HCT116 (cell line): ENCODE data around the gene SH3BP4. TPM values are rescaled to one million over a fixed set of nuclear protein-coding genes. Genes with fewer than 3 reads are reported as not detected.

Experiments
- ATAC-seq: fragments of 200-7000 bp; cut with Tn5 transposase; 2 replicates; pipeline ENCODE4 v1.9.1; 2020; ENCODE audit warnings: mild to moderate bottlenecking, moderate library complexity
- BruUV-seq: library from RNA; stranded (reverse); fragments of 400-500 nt; replicated peaks from 2 replicates; lab custom pipeline; 2021; lab: Mats Ljungman, UMichigan
- CTCF ChIA-PET: fragments of 300-600 bp; sonication (Branson Sonifier 250); formaldehyde crosslinking; loops from one replicate; lab custom pipeline; 2021; ENCODE audit warnings: antibody characterized with exemption; lab: Charles Lee
- POLR2A ChIA-PET: fragments of 300-600, 350-600 bp; sonication (Branson Sonifier 250); formaldehyde crosslinking; loops from one replicate; lab custom pipeline; 2021; ENCODE audit warnings: antibody characterized with exemption; lab: Charles Lee
- RAD21 ChIA-PET, 2 experiments: fragments of 300-600 bp; sonication (Branson Sonifier 250); formaldehyde crosslinking; loops; one replicate each; lab custom pipeline; 2023; ENCODE audit warnings: low total read pairs in 2 of 2; ENCODE audit not compliant: uncharacterized antibody in 2 of 2, unreplicated experiment in 2 of 2, low non-redundant PET in 1 of 2; lab: Charles Lee
- DNase-seq: peaks from one replicate; pipeline ENCODE4 v3.0.0-alpha.2; 2010; ENCODE audit warnings: low read depth, low spot score
- H2AFZ ChIP-seq: fragments of 200-600 bp; shearing (Covaris generic), sonication (generic); 2 replicates; pipeline ENCODE4 v1.6.1; 2017; ENCODE audit warnings: low read depth, mixed run types, mixed read lengths, antibody characterized with exemption, low read length; ENCODE audit not compliant: poor library complexity, severe bottlenecking
- H3K27ac ChIP-seq: 2 replicates; pipeline ENCODE4 v1.5.1; 2012; ENCODE audit warnings: low read depth, low read length
- H3K27me3 ChIP-seq: fragments of 200-600 bp; sonication (generic); 2 replicates; pipeline ENCODE4 v1.6.1; 2016; ENCODE audit warnings: mixed run types, low read length, mixed read lengths; ENCODE audit not compliant: insufficient read depth
- H3K36me3 ChIP-seq, 2 experiments: fragments of 200-500 bp in 1 of 2; fragments of 200-600 bp in 1 of 2; sonication (Bioruptor generic) in 1 of 2; sonication (generic) in 1 of 2; 2 replicates each; pipeline versions ENCODE4 v1.5.1 to v1.6.1; 2014 to 2016; ENCODE audit warnings: low read length in 2 of 2, inconsistent platforms in 1 of 2, mixed read lengths in 1 of 2, mixed run types in 1 of 2; ENCODE audit not compliant: insufficient read depth in 2 of 2, control insufficient read depth in 1 of 2
- H3K4me1 ChIP-seq, 2 experiments: fragments of 200-600 bp in 1 of 2; sonication (generic) in 1 of 2; 2 replicates each; pipeline versions ENCODE4 v1.5.1 to v1.6.1; 2012 to 2017; ENCODE audit warnings: low read length in 2 of 2, inconsistent platforms in 1 of 2, mild to moderate bottlenecking in 1 of 2, mixed read lengths in 1 of 2, mixed run types in 1 of 2, moderate library complexity in 1 of 2; ENCODE audit not compliant: insufficient read depth in 2 of 2, control insufficient read depth in 1 of 2
- H3K4me2 ChIP-seq: fragments of 200-600 bp; sonication (generic); 2 replicates; pipeline ENCODE4 v1.6.1; 2017; ENCODE audit warnings: mixed run types, low read length, mixed read lengths
- H3K4me3 ChIP-seq, 2 experiments: fragments of 200-600 bp in 1 of 2; sonication (generic) in 1 of 2; replicated peaks in 1 of 2; 2 replicates each; pipeline ENCODE4 v1.5.1; 2011 to 2016; ENCODE audit warnings: low read length in 2 of 2, control low read depth in 1 of 2, low read depth in 1 of 2, mild to moderate bottlenecking in 1 of 2, mixed read lengths in 1 of 2, mixed run types in 1 of 2
- H3K79me2 ChIP-seq: fragments of 200-600 bp; sonication (generic); 2 replicates; pipeline ENCODE4 v1.6.1; 2017; ENCODE audit warnings: mild to moderate bottlenecking, mixed run types, low read length, moderate library complexity, mixed read lengths; ENCODE audit not compliant: insufficient read depth
- H3K9ac ChIP-seq: fragments of 200-600 bp; sonication (generic); 2 replicates; pipeline ENCODE4 v1.6.1; 2016; ENCODE audit warnings: low read length, mixed read lengths
- H3K9me2 ChIP-seq: fragments of 200-600 bp; sonication (generic), shearing (Covaris generic); 2 replicates; pipeline ENCODE4 v1.6.1; 2017; ENCODE audit warnings: mixed run types, mild to moderate bottlenecking, moderate library complexity; ENCODE audit not compliant: insufficient read depth
- H3K9me3 ChIP-seq, 2 experiments: fragments of 200-500 bp in 1 of 2; fragments of 200-600 bp in 1 of 2; sonication (Bioruptor generic) in 1 of 2; sonication (generic) in 1 of 2; 2 replicates each; pipeline ENCODE4 v1.6.1; 2014 to 2017; ENCODE audit warnings: low read length in 2 of 2, mixed read lengths in 2 of 2, inconsistent platforms in 1 of 2, low read depth in 1 of 2, mild to moderate bottlenecking in 1 of 2, mixed run types in 1 of 2, moderate library complexity in 1 of 2; ENCODE audit not compliant: control insufficient read depth in 1 of 2, insufficient read depth in 1 of 2
- H4K20me1 ChIP-seq: fragments of 200-600 bp; sonication (generic), shearing (Covaris generic); 2 replicates; pipeline ENCODE4 v1.6.1; 2017; ENCODE audit warnings: mixed run types, mild to moderate bottlenecking, moderate library complexity; ENCODE audit not compliant: insufficient read depth
- CBX3 ChIP-seq: IDR thresholded peaks from 2 replicates; pipeline ENCODE4 v1.6.1; 2012; ENCODE audit warnings: low read depth
- CEBPB ChIP-seq: IDR thresholded peaks from 2 replicates; pipeline ENCODE4 v1.6.1; 2012; ENCODE audit warnings: low read depth
- EGR1 ChIP-seq: IDR thresholded peaks from 2 replicates; pipeline ENCODE4 v1.6.1; 2012; ENCODE audit warnings: low read depth
- JUND ChIP-seq: IDR thresholded peaks from 2 replicates; pipeline ENCODE4 v1.6.1; 2012
- POLR2AphosphoS5 ChIP-seq: IDR thresholded peaks from 2 replicates; pipeline ENCODE4 v1.6.1; 2011; ENCODE audit warnings: mild to moderate bottlenecking, low read depth, low read length, moderate library complexity
- SP1 ChIP-seq: IDR thresholded peaks from 2 replicates; pipeline ENCODE4 v1.6.1; 2012; ENCODE audit warnings: low read depth
- TCF7L2 ChIP-seq: IDR thresholded peaks from 2 replicates; pipeline ENCODE4 v1.7.0; 2011; ENCODE audit warnings: borderline replicate concordance, inconsistent platforms; ENCODE audit not compliant: insufficient read depth, insufficient read length; ENCODE audit errors: extremely low read depth
- YY1 ChIP-seq: IDR thresholded peaks from 2 replicates; pipeline ENCODE4 v1.6.1; 2011; ENCODE audit warnings: low read length, low read depth, moderate library complexity, mild to moderate bottlenecking; ENCODE audit not compliant: insufficient replicate concordance; ENCODE audit errors: extremely low read depth
- ZBTB33 ChIP-seq: IDR thresholded peaks from 2 replicates; pipeline ENCODE4 v1.6.1; 2011; ENCODE audit warnings: mild to moderate bottlenecking, low read length, moderate library complexity; ENCODE audit not compliant: insufficient replicate concordance; ENCODE audit errors: extremely low read depth
- ZFX ChIP-seq: fragments of 450-650 bp; IDR thresholded peaks from 2 replicates; pipeline ENCODE4 v1.6.1; 2017
- ZNF274 ChIP-seq: fragments of 200-500 bp; sonication (Bioruptor generic); IDR thresholded peaks from 2 replicates; pipeline ENCODE4 v1.6.1; 2014; ENCODE audit warnings: mild to moderate bottlenecking, low read depth, low read length, inconsistent platforms
- intact Hi-C: fragments of 100-400 bp; cut with micrococcal nuclease; formaldehyde crosslinking; loops from 2 replicates; pipeline ENCODE4 v1.10.0; 2022
- total RNA-seq: library from RNA; stranded (reverse); gene quantifications from one replicate; pipeline ENCODE4 v1.2.1, GENCODE V29; 2021; ENCODE audit not compliant: unreplicated experiment

SH3BP4 gene
- total RNA-seq, 1 experiment from 2014 or later, result 32.9 TPM

- H3K4me1 ChIP-seq, result peaks cover 0 to 4% of the 10 kb centered on the region in 2 experiments; a peak in 1 of 4 replicates
- ChIA-PET POLR2A (no interaction called here), CTCF (no interaction called here), RAD21 (no interaction called here)
- intact Hi-C loops, result no loop called here
- no peaks in the 10 kb centered on the region for H3K9me3 ChIP-seq
- H3K9me2 ChIP-seq, result no peaks in the 10 kb centered on the region
- H3K36me3 ChIP-seq, result no peaks in the 10 kb centered on the region
- H3K27me3 ChIP-seq, result no peaks in the 10 kb centered on the region
- no peak overlapping the region for H3K4me3 ChIP-seq
- no peak overlapping the region for H3K9ac ChIP-seq
- H3K27ac ChIP-seq, result no peak overlapping the region
- H3K79me2 ChIP-seq, result no peaks in the 10 kb centered on the region
- no peak for ATAC-seq
- no peak for DNase-seq
- H2AFZ ChIP-seq, result no peak overlapping the region
- H3K4me2 ChIP-seq, result no peak overlapping the region
- no TSS peak for BruUV-seq
- TF ChIP-seq SP1 (no peak), TCF7L2 (no peak), ZFX (no peak), ZNF274 (no peak), YY1 (no peak), POLR2AphosphoS5 (no peak), ZBTB33 (no peak), JUND (no peak), CEBPB (no peak)
- TF ChIP-seq, all 23 proteins: peak for 0
- no peaks in the 10 kb centered on the region for H4K20me1 ChIP-seq
These were observed 115.1 kb downstream of the SH3BP4 start for GRCh38 chr2:235066895-235067294.

DNA sequence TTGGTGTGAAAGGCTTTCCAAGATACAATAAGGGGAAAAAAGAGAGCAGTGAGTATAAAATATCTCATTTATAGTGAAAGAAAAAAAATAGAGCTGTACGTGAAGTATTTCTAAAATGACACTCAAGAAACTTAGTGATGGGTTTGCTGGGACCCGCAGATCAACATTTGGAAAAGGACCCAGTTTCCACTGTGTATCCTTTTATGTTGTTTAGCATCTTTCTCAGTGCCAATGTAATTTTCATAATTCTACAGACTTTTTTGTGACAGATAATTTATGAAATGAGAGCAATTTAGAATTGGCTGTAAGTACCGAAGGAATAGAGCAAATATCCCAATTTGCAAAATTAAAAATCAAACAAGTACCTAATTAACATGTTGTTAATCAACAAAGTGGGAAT is 116.9 kb downstream of the SH3BP4 start:
- Histone ChIP-seq H3K27me3 (no peaks in the 10 kb centered on the region), H3K9me2 (no peaks in the 10 kb centered on the region), H2AFZ (no peak overlapping the region), H3K9ac (no peak overlapping the region), H3K4me2 (no peak overlapping the region), H3K79me2 (no peaks in the 10 kb centered on the region), H3K9me3 (no peaks in the 10 kb centered on the region), H3K4me3 (no peak overlapping the region), H3K4me1 (peaks cover 0 to 4% of the 10 kb centered on the region in 2 experiments; a peak in 1 of 4 replicates), H4K20me1 (no peaks in the 10 kb centered on the region), H3K36me3 (no peaks in the 10 kb centered on the region), H3K27ac (no peak overlapping the region)
- intact Hi-C loops, result no loop called here
- CTCF ChIA-PET, result no interaction called here
- POLR2A ChIA-PET, result no interaction called here
- RAD21 ChIA-PET, result no interaction called here
- ATAC-seq (no peak), DNase-seq (no peak)
- no peak for TF ChIP-seq CBX3
- TF ChIP-seq EGR1, result no peak
- TF ChIP-seq ZNF274, result no peak
- TF ChIP-seq YY1, result no peak
- BruUV-seq, result no TSS peak
